HG03097 (cell line): Measurements from ENCODE around the gene IFNA5.
A peak's percentile ranks its signal among the peaks of the same experiment; 100 is the strongest.

ENCODE experiments used
- ATAC-seq: cut with Tn5 transposase; IDR thresholded peaks from one replicate; pipeline ENCODE4 v1.9.1; 2021; ENCODE audit not compliant: unreplicated experiment, low FRiP score

The IFNA5 gene

GRCh38 chr9:21294904-21295538, 10.1 kb downstream of the IFNA5 start:
- ATAC-seq, result peak; percentile 72

GRCh38 chr9:21294364-21294774, 10.7 kb downstream of the IFNA5 start:
- ATAC-seq, result no peak

GRCh38 chr9:21289848-21290247, 15.3 kb downstream of the IFNA5 start:
- no peak for ATAC-seq

DNA sequence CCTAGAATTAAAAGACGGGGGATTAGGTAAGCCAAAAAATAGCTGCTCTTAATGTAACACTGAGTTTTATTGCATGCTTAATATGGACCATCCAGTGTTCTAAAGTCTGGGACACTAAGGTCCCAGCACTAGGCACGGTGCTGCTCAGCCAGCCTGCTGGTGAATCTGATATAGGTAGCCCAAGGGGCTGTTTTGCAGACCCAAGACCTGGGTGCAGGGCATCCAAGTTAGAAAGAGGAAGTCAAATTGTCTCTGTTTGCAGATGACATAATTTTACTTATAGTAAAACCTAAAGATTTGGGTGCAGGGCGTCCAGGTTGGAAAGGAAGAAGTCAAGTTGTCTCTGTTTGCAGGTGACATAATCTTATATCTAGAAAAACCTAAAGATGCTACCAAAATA, 17.8 kb downstream of the IFNA5 start:
- ATAC-seq, result no peak

DNA sequence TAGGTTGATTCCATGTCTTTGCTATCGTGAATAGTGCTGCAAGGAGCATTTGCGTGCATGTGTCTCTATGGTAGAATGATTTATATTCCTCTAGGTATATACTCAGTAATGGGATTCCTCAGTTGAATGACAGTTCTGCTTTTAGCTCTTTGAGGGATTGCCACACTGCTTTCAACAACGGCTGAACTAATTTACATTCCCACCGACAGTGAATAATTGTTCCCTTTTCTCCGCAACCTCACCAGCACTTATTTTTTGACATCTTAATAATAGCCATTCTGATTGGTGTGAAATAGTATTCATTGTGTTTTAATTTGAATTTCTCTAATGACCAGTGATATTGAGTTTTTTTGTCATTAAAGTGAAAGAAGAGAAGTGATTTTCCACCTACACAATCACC, 18.5 kb downstream of the IFNA5 start:
- ATAC-seq, result no peak

- no peak for ATAC-seq
Measured at GRCh38 chr9:21286099-21286498, 19.0 kb downstream of the IFNA5 start.

GRCh38 chr9:21281275-21281674, 23.8 kb downstream of the IFNA5 start:
- ATAC-seq, result no peak

GRCh38 chr9:21268347-21268657, 36.8 kb downstream of the IFNA5 start:
- ATAC-seq, result no peak

- ATAC-seq, result no peak
Measured at GRCh38 chr9:21267485-21268346, 37.4 kb downstream of the IFNA5 start.

- no peak for ATAC-seq
Measured at GRCh38 chr9:21266733-21267484, 38.2 kb downstream of the IFNA5 start.

DNA sequence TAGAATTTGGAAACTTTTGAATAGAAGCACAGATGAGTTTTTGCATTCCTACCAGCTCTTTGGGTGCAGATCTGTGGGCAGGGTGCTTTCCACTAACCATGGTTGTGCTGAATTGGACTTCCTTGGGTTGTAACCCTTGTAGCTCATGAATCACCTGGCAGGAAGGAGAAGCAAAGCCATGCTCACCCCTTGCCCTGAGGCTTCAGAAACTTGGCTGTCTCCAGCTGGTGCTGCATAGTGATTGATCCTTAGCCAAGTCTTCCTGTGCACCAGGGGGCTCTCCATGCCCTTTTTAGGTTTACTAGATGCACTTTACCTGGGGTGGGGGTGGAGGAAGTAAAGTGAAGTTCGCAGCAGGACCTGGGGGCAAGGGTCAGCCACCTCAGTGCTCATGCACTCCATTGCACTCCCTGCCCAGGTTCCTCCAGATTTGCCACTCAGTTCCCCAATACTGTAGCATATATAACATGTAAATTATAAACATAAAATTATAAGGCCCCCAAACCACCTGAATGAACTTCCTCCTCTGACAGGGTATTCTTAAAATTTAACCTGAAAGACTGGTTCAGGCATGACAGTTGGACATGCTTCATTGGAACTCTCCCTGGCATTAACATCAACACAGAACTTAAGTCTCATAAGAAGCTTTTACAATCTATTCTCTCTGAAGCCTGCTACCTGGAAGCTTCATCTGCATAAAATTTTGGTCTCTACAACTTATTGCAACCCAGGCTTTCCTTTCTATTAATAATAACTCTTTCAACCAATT, 39.5 kb downstream of the IFNA5 start:
- peak; percentile 54 for ATAC-seq

- ATAC-seq, result no peak
Measured at GRCh38 chr9:21255538-21256212, 49.4 kb downstream of the IFNA5 start.
